Measurements from ENCODE around the gene IGF2BP3. TPM values are rescaled to one million over a fixed set of nuclear protein-coding genes. Genes with fewer than 3 reads are reported as not detected.

Gene IGF2BP3
- total and polyA plus RNA-seq, 4 donors = 0.18 to 60.2 (median 1.5) TPM

DNA sequence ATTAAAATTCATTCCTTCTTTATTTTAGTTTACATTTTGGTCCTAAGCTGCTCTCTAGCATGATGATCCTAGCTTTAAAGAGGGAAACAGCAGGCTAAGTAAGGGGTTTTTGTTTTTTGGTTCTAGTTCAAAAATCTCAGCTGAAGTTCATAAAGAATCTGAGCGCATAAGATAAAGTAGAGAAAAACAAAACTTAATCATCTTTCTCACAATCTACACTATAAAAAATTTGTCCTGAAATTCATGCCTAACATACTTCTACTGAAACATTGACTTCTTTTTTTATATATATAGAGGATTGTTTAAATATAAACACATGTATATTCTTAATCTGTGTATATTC, 6.8 kb upstream of the IGF2BP3 start:
- H3K27me3 ChIP-seq (ENCODE audit: control insufficient read depth in 3 of 3, insufficient read depth in 3 of 3, low read length in 2 of 3) = peaks cover 0 to 10% (median 0%) of the 10 kb centered on the region in 3 donors
- no peak overlapping the region for H3K9ac ChIP-seq (ENCODE audit: insufficient read depth in 1 of 2, low read length in 2 of 2)
- peaks cover 0 to 8% (median 0%) of the 10 kb centered on the region in 4 donors for H3K9me3 ChIP-seq (ENCODE audit: control insufficient read depth in 4 of 4, insufficient read depth in 3 of 4, low read length in 3 of 4)
- 90 to 94% methylated on average over 1 of the region's 1 CpG for WGBS, 2 donors
- ATAC-seq (ENCODE audit: insufficient read depth, low FRiP score) (no peak), DNase-seq (peak in 1 of 3 donors; percentile 65)
- H3K36me3 ChIP-seq (ENCODE audit: control insufficient read depth in 4 of 4, insufficient read depth in 4 of 4, low read length in 4 of 4) = no peaks in the 10 kb centered on the region
- TF ChIP-seq, protein P1, sequence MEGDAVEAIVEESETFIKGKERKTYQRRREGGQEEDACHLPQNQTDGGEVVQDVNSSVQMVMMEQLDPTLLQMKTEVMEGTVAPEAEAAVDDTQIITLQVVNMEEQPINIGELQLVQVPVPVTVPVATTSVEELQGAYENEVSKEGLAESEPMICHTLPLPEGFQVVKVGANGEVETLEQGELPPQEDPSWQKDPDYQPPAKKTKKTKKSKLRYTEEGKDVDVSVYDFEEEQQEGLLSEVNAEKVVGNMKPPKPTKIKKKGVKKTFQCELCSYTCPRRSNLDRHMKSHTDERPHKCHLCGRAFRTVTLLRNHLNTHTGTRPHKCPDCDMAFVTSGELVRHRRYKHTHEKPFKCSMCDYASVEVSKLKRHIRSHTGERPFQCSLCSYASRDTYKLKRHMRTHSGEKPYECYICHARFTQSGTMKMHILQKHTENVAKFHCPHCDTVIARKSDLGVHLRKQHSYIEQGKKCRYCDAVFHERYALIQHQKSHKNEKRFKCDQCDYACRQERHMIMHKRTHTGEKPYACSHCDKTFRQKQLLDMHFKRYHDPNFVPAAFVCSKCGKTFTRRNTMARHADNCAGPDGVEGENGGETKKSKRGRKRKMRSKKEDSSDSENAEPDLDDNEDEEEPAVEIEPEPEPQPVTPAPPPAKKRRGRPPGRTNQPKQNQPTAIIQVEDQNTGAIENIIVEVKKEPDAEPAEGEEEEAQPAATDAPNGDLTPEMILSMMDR (IDR thresholded peaks at IDR 0.05; ENCODE audit: control extremely low read depth, extremely low read depth) = no peak
- no peak overlapping the region for H3K4me3 ChIP-seq
- H3K4me1 ChIP-seq (ENCODE audit: control insufficient read depth in 5 of 5, insufficient read depth in 5 of 5, low read length in 5 of 5) = peaks cover 0 to 33% (median 10%) of the 10 kb centered on the region in 5 donors
- H3K27ac ChIP-seq (ENCODE audit: low read depth in 1 of 2, low read length in 1 of 2) = no peak overlapping the region

DNA sequence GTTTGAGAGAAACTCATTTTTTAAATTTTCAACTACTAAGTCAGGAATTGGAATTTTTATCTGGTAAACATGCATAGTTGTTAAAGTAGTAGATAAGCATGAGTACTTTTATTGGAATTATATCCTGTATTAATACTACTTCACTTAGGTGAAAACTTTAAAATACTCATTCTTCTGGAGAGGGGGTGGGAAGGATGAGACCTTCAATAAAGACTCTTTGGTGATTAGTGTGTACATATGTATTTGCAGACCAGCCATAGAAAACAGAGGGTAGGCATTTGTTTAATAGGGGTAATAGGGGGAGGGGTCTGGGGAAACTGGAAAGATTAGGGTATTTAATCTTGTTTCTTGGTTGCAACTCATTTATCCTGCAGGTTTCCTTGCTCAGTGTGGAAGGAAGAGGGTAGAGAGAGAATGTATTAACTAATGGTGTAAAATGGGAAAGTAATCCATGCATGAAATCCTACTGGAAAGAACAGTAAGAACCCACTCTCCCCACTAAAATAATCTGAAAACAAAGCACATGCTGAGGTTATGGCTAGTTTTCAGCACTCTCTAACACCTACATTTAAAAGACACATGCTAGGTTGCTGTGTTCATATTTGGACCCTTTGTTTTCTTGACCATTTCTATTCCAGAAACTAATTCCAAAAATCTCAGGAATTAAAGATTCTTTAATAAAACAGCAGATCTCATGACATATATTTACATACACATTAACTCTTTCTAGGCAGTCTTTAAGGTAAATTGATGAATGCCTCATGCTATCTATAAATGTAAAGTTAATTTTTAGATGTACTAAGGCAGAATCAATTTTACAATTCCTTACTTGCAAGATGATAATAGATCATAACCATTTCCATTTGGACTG, 6.2 kb upstream of the IGF2BP3 start:
- Histone ChIP-seq H3K9ac (ENCODE audit: insufficient read depth in 1 of 2, low read length in 2 of 2) (no peak overlapping the region), H3K4me3 (no peak overlapping the region), H3K36me3 (ENCODE audit: control insufficient read depth in 4 of 4, insufficient read depth in 4 of 4, low read length in 4 of 4) (no peaks in the 10 kb centered on the region), H3K9me3 (ENCODE audit: control insufficient read depth in 4 of 4, insufficient read depth in 3 of 4, low read length in 3 of 4) (peaks cover 0 to 8% (median 0%) of the 10 kb centered on the region in 4 donors), H3K27ac (ENCODE audit: low read depth in 1 of 2, low read length in 1 of 2) (no peak overlapping the region), H3K4me1 (ENCODE audit: control insufficient read depth in 5 of 5, insufficient read depth in 5 of 5, low read length in 5 of 5) (peaks cover 0 to 37% (median 11%) of the 10 kb centered on the region in 5 donors), H3K27me3 (ENCODE audit: control insufficient read depth in 3 of 3, insufficient read depth in 3 of 3, low read length in 2 of 3) (peaks cover 0 to 10% (median 0%) of the 10 kb centered on the region in 3 donors)
- ATAC-seq (ENCODE audit: insufficient read depth, low FRiP score) (no peak), DNase-seq (no peak)
- TF ChIP-seq, protein P1 (IDR thresholded peaks at IDR 0.05; ENCODE audit: control extremely low read depth, extremely low read depth) = no peak

DNA sequence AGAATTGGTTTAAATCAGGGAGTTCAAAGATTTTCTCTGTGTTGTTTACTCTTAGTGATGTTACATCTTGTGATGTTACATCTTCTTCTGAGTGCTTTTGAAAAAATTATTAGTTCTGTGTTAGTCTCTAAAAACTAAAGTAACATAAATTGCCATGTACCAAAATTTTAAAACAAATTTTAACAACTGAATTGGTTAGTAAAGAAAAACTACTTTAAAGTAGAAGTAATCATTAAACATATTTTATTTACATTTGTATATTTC, 5.2 kb upstream of the IGF2BP3 start:
- Histone ChIP-seq H3K27me3 (ENCODE audit: control insufficient read depth in 3 of 3, insufficient read depth in 3 of 3, low read length in 2 of 3) (peaks cover 0 to 10% (median 0%) of the 10 kb centered on the region in 3 donors), H3K36me3 (ENCODE audit: control insufficient read depth in 4 of 4, insufficient read depth in 4 of 4, low read length in 4 of 4) (no peaks in the 10 kb centered on the region)

More for the DNA sequence above, 5.2 kb upstream of the IGF2BP3 start:
- H3K4me3 ChIP-seq = no peak overlapping the region
- peaks cover 4 to 37% (median 11%) of the 10 kb centered on the region in 5 donors for H3K4me1 ChIP-seq (ENCODE audit: control insufficient read depth in 5 of 5, insufficient read depth in 5 of 5, low read length in 5 of 5)
- no peak for DNase-seq
- no peak overlapping the region for H3K27ac ChIP-seq (ENCODE audit: low read depth in 1 of 2, low read length in 1 of 2)
- ATAC-seq (ENCODE audit: insufficient read depth, low FRiP score) = no peak
- no peak overlapping the region for H3K9ac ChIP-seq (ENCODE audit: insufficient read depth in 1 of 2, low read length in 2 of 2)
- peaks cover 0 to 8% (median 0%) of the 10 kb centered on the region in 4 donors for H3K9me3 ChIP-seq (ENCODE audit: control insufficient read depth in 4 of 4, insufficient read depth in 3 of 4, low read length in 3 of 4)
- TF ChIP-seq, protein P1 (IDR thresholded peaks at IDR 0.05; ENCODE audit: control extremely low read depth, extremely low read depth) = no peak

Measured in lung (tissue), 12 donors.